AG08396 (cell line): Measurements from ENCODE around the gene SLC13A2.
A peak's percentile ranks its signal among the peaks of the same experiment; 100 is the strongest.

Experiments used
- DNase-seq: peaks from one replicate; pipeline ENCODE4 v3.0.0; 2012; ENCODE audit warnings: low spot score, mixed read lengths

The SLC13A2 gene

DNA sequence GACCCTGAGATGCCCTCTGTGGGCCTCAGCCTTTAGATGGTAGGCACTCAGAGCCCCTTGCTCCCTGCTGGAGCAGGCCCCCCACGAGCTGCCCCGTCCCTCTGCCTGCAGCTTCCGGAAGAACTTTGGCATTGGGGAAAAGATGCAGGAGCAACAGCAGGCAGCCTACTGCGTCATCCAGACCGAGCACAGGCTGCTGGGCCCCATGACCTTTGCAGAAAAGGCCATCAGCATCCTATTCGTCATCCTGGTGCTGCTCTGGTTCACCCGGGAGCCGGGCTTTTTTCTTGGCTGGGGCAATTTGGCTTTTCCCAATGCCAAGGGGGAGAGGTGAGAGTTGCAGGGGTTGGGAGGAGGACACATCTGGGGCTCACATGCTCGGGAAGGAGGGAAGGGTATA lies 20.0 kb downstream of the SLC13A2 start:
- DNase-seq: peak; percentile 72

DNA sequence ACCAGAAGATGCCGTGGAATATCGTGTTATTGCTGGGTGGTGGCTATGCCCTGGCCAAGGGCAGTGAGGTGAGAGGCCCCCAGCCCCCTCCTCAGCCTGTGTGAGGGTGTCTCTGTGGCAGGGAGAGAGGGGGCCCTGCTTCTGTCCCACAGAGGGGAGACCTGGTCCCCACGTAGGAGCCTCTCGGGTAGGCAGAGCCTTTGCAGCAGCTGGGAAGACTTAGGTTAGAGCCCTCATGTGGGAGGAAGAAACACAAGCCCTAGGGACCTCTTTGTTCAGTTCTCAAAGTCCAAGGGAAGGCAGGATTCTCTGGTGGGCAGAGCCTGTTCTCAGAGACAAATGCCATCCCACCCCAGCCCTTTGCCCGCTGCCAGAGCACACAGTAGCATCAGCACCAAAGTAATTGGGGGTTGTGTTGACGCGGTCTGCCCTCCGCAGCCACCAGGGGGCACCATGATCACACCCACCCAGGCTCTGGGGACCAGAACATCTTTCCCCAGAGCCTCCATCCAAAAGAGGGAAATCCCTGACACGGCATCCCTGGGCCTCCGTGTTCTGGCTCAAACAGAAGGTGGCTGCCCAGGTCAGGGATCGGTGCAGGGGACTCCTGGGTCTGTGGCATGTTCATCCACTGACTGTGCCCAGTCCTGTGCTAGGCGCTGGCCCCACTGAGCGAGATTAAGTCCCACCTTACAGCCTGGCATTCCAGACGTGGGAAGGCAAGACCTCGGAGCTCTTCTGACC lies 21.2 kb downstream of the SLC13A2 start:
- DNase-seq: peak; percentile 89

DNA sequence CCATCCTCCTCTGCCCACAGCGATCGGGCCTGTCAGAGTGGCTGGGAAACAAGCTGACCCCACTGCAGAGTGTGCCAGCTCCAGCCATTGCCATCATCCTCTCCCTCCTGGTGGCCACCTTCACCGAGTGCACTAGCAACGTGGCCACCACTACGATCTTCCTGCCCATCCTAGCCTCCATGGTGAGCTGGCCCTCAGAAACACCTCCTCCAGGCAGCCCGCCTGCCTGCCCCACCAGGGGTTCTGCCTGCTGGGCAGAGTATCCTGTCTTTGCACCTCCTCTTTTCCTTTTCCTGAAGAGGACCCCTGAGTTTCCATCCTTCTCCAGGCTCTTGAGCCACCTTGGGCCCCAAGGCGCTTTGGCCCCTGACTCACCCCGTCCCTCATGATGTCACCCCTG lies 22.2 kb downstream of the SLC13A2 start:
- no peak for DNase-seq

DNA sequence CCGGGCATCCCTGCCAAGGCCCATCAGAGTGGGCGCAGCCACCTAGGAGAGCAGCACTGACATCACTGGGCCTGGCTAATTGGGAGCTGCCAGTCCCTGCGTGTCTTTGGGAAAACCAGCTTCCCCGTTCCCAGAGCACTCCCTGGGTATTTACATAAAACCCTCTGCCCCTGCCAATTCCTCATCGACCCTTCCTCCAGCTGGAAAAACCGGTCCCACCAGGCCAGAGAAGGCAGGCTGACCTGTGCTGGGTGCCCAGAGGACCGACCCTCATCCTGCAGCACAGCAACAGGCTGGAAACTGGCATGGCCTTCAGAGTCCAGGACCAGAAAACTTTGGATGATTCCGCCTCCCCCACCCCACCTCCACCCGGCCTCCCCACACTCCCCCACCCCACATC lies 24.5 kb downstream of the SLC13A2 start:
- no peak for DNase-seq

DNA sequence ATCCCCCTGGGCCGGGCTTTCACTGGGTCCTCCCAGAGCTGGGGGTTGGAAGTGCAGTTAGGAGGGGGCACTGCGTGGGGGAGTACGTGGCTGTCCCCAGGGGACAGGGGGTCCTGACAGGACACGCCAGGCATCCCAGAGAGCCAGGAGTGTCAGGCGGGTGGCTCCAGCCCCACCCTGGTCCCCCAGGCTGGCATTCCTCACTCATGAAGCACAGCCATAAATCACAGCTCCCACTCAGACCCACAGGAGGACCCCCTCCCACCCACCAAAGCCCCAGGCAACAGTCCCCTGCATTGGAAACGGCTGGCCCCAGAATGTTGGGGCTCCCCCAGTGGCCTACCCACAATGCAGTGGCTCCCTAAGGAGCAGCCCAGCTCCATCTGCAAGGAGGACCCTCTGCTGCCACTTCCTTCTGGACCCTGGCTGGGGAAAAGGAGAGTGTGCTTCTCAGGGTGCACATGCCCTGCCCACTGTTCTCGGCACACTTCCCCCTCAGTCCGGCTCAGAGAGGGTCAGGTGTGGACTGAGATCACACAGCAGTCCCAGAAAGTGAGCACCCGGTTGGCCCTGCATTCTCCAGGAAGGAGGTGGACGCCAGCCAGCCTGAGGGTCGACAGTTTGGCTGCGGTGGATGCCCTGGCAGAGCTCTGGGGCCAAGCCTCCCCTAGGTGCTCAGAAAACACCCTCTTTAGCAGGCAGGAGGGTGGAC lies 25.4 kb downstream of the SLC13A2 start:
- no peak for DNase-seq

DNA sequence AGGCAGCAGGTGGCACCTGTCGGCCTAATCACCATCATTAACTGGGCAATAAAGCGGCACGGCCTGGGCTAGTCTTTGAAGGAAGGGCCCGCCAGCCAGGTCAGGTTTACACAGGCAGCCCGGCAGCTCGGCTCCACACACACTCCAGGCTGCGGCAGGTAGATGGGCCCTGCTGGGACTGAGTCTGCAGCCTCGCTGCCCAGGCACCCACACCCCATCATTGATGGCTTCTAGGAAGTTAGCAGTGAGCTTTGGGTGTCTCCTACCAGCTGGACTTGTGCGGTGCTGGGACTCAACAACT lies 25.9 kb downstream of the SLC13A2 start:
- DNase-seq: no peak

DNA sequence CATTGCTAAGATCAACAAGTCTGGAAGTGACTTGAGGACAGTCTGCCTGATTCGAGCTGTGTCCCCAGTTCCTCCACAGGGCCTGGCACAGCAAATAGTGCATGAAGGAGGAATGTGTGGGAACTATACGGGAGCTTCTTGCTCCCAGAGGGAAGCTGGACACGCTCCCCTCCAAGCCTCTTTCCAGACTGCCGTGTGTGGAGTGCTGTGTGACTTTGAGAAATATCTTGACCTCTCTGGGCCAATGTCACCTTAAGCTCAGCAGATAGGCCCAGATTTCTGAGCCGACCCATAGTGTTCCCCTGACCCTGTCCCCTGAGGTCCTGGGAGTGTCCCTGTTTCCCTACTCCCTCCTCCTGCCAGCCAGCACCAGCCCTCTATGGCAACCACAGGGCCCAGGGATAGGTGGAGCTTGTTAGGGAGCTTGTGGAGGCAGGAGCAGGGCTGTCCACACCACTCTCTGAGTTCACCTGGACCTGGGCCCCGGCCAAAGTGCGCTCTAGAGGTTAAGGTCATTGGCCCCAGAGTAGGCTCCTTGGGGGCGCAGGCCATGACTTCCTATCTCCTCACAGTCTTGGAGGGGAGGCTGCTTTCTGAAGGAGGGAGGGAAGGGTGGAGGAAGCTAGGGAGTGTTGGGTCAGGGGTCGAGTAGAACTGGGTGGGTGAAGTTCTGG lies 26.4 kb downstream of the SLC13A2 start:
- DNase-seq: no peak

DNA sequence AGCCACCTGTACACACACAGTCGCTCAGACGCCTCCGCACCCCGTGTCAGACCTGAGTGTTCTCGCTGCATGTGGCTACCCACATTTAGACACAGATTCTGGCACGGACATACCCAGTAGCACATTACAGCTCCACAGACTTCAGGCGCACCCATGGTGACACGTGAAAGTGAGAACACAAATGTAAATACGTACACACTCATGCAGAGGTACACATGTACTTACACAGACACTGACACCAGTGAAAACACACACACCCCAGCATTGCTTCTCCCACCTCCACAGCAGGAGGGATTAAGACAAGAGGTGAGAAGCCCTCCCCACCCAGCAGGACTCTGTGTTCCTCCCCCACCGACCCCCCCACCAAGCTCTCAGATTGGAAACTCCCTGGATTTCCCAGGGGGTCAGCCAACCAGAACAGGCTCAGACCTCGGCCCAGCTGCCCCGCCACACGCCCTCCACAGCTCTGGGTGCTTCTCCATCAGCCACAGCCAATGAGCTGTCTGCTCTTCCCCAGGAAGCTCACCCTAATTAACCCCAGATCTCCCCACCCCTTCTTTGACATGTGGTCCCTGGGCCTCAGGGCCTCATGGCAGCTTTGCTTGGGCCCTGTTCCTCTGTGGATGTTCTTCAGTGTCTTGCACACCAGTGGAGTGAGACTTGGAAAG lies 27.4 kb downstream of the SLC13A2 start:
- DNase-seq: no peak

DNA sequence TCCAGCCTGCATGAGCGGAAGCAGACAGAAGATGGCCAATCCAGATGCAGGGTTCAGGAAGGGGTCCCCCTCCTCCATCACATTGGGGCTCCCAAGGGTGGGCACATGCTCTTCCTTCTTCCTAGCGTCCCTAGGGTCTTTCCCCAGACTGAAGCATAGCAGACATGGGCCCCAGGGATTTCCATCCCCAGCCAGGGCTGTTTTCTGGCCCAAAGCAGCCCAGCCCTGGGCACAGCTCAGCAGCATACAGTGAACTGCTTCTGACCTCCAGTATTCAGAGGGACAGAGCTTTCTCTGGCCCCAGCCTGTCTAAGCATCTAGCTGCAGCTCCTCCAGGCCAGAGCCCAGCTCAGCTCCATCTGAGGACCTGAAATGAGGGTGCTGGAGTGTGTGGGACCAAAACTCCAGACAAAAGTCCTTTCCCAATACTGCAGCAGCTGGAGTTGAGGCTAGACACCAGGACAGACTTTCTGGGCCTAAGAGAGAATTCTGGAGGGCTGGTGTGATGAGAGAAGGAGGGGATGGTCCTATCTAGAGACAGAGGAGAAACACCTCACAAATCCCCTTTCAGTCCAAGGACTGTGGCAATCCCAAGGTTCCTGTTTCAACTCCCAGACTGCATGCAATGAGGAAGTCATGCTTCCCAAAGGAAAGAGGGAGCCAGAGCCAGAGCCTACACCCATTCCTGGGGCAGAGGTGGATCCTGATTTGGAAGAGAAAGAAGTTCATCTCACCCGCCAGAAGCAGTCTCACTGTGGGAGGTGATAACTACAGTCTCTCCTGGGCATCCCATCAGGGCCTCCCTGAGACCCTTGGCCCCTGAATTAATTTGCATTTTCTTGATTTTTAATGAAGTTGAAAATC lies 28.2 kb downstream of the SLC13A2 start:
- no peak for DNase-seq

DNA sequence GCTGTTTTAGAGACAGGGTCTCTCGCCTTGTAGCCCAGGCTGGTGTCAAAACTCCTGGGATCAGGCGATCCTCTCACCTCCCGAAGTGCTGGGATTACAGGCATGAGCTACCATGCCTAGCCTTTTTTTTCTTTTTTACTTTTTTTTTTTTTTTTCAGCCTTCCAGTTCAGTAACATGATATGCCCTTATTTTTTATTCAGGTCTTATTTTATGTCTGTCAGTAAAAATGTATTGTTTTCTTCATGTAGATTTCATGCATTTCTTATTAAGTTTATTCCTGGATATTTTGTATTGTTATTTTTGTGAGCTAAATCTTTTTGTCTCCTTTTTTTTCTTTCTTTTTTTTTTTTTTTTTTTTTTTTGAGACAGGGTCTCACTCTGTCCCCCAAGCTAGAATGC lies 30.0 kb downstream of the SLC13A2 start:
- DNase-seq: no peak

DNA sequence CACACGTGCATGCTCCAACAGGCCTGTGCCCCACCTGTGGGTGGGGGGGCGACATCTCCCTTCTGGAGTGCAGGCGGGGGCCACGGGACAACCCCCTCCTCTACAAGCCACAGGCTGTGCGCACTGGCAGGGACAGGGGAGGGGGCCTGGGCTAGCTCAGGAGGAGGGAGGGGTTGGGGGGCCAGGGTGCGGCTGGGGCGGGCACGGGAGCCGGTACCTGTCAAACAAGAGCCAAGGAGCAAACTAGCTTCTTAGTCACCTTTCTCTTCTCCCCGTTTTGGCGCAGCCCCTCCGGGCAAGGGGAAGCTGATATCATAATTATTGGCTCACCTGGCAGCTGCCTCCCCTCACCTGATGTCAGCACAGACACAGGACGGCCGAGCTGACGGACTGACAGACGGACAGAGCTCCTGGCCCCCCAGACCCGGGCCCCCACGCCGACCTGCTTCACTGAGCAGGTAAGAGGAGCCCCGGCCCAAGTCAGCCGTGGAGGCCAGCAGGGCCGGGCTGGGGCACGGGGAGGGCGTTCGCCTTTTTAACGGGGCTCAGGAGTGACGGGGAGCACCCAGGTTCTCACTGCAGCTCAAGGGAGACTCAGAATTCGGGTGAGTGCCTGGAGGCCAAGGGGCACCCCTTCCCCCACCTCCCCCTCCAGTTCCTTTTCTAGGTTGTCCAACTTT lies 32.7 kb downstream of the SLC13A2 start, which contains the start of gene FOXN1:
Gene FOXN1 (plus strand): TSS at position 363 of the 680 bp plus-strand sequence. CDS start 17,622 bp downstream, outside the sequence.
- no peak for DNase-seq

DNA sequence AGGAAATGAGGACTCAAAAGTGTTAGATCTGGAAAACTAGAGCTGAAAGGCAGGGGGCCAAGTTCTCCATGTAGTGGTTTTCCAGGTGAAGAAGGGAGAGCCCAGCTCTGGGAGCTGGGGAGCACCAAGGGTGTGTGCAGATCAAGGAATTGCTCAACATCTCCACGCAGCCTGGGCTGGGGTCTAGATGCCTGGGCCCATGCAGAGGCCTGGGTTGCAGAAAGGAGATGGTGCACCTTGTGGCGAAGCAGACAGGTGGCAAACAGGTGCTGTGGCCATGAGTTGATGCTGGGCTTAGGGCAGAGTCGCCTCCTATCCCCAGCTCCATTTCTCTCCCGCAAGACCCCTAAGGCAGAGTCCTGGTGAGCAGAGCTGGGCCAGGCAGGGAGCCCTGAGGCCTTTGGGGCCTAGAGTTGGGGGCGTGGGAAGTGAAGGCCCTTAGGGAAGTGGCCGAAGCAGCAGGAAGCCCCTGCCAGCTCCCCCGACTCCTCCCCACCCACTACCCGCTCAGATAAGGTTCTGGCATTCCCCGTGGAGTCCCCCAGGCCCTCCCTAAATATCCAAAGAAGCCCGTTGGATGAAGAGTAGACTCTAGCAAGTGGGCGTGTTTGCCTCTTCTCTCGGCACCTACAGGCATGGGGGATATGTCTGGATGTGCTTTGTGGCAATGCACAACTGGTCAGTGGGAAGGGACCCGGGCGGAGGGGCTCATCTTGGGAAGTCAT lies 33.5 kb downstream of the SLC13A2 start:
- DNase-seq: no peak

DNA sequence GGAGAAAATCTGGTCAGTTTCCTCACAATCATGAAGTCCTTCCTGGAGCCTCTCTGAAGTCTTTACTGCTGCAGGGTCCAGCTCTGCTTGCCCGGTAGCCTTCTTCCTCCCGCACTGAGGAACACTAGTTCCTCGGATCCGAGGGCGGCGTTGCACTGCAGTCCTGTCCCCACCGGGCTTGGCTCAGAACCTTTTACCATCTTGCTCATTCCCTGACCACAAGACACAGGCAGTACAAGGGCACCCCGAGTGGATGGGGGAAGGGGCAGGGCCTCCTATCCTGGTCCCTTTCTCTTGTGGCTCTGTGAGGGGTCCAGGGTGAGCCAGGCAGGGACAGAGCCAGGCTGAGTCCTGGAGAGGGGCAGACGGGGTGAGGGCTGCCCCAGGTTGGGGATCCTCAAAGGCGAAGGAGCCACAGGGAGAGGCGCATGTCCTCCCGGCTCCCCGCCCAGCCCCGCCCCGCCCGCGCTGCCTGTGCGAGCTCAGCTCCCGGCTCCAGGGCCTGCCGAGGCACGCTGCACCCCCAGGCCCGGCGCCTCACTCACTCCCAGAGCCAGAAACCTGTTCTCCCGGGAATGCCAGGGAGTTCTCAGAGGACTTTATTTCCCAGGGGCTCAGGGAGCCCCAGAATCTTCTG lies 34.2 kb downstream of the SLC13A2 start:
- peak; percentile 48 for DNase-seq

DNA sequence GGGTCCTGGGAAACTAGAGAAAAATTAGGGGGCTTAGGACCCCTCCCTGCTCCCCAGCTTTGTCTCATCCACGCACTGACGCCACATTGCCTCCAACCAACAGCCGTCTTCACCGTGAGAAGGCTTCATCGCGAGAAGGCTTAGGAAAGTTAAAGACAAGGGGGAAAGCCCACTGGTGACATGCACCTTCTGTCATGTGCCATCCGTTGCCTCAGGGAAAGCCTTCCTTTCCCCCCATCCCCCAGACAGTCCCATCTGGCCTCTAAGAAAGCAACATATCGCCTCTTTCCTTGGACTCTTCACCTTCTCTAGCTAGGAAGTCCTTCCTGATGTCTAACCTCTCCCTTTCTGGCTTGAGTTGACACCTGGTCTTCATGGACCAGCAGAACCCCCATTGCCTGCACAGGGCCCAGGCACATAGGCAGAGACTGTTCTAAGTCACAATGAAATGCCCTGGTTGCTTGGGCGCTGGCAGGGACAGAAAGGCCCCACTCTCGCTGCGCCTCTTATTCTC lies 34.8 kb downstream of the SLC13A2 start:
- DNase-seq: no peak

DNA sequence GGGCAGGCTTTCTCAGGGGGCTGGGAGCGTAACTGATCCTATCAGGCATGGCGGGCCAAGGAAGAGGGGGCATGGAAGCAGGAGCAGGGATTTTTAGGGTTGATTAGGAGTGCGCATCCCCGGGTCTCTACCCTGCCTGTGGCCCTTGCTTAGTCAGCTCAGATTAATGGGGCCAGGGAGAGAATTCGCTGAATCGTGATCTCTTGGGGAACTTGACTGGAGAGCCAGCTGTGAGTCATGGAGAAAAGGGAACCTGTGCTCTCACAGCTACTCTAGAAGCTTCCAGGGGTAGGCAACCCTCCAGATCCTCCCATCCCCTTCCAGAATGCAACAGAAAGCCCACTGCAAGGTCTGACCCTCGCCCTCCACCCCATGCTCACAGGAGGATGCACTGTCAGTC lies 36.3 kb downstream of the SLC13A2 start:
- DNase-seq: no peak

DNA sequence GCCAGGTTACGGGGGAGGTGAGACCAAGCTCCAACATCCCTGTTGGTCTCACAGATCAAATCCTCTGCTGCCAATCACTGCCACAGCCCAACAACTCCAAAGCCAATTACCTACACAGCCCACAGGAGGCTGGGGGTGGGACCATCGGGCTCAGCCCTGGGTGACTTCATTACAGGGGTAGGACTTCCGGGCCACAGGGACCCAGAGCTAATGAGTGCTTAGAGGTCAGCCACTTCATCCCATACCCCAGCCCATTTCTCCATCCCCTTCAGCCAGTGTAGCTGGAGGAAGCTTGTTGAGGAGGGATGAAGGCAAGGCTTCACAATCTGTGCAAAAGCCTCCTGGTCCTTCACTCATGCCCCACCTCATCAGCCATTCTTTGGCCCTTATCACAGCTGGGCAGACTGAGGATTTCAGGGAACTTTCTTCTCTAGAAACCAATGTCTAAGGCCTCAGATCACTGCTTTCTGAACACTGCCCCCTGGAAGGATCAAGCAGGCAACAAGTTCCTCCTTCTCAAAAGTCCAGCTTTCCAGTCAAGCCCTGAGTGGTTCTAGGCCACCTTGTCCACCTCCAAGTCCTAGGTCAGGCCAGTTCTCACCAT lies 38.5 kb downstream of the SLC13A2 start:
- no peak for DNase-seq

DNA sequence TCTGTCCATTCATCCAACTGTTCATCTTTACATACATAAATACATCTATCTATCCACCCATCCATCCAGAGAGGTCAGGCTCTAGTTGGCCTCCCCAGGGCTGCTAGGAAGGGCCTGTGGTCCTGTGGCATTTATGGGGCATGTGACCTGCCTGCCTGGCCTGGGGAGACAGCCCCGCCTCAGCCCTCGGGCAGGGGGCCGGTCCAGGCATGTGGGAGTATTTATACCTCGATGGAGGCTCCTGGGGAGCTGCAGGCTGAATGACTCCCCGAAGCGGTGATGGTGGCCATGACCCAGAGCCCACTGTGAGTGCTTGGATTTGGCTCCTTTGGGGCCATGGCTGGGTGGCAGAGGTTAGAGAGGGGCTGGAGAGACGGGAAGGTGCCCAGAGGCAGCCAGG lies 40.0 kb downstream of the SLC13A2 start:
- no peak for DNase-seq

DNA sequence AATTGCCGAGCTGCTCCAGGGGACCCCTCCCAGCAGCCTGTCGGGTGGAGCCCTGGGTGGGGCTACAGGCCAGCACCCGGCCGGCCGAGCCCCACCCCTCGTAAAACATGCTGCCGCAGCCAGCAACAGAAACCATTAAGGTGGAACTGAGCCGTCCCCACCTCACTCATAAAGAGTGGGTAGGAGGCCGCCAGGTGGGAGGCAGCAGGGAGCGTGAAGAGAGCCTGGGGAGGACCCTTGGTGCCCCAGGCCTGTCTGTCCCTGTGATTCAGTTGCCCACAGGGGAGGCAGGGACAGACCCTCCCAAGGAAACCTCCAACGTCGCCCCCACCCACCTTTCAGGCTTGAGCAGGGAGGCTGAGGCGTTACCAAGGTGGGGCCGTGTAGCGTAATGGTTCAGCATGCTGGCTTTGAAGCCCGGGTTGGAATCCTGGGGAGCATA lies 41.1 kb downstream of the SLC13A2 start:
- no peak for DNase-seq

DNA sequence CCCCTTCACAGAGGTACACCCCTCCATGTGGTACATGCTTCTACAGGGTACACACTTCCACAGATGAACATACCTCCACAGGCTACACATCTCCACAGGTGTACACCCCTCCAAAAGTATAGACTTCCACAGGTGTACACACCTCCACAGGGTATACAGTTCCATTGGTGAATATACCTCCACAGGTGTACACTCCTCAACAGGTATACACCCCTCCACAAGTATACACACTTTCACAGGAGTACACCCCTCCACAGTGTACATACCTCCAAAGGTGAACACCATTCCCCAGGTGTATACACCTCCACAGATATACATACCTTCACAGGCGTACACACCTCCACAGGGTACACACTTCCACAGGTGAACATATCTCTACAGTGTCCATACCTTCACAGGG lies 42.1 kb downstream of the SLC13A2 start:
- no peak for DNase-seq
